GM03348 (cell line): ENCODE data around the gene TBC1D5.
A peak's percentile ranks its signal among the peaks of the same experiment; 100 is the strongest.

ENCODE experiments used
- DNase-seq: peaks from one replicate; pipeline ENCODE4 v3.0.0; 2012; ENCODE audit warnings: low spot score

TBC1D5 gene

DNA sequence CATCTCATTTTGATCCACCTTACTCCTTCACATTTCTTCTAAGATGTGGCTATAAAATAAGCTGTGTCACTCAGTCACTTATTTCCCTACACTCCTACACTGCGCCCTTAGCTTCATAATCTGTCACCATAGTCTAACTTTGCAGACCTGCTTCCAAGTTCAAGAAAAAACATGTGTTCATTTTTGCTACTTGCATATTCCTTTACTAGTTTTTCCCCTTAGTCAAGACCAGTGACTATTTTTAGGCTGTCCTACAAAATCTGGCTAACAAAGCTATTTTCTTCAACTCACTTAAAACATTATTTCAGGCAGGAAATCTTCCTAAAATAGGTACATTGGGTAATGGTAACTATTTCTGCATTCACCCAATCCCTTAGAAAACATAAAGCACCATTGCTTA, 272.5 kb downstream of the TBC1D5 start:
- no peak for DNase-seq

DNA sequence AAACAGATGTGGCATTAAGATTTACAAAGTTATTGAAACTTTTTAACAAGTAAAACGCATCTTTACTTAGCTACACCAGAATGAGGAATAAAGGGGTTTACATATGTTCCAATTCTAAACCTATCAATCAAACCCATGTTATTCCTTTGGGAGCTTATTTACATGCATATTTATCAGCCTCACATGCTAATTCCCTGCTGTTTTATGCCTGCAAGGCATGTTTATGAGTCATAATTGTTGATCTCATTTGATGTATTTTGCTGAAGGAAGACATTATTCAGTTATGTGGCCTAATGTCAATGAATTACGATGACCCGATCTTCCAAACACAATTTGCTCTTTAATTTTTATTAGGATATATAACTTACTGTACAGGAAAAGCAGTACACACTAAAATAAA, 272.9 kb downstream of the TBC1D5 start:
- DNase-seq: peak; percentile 5

DNA sequence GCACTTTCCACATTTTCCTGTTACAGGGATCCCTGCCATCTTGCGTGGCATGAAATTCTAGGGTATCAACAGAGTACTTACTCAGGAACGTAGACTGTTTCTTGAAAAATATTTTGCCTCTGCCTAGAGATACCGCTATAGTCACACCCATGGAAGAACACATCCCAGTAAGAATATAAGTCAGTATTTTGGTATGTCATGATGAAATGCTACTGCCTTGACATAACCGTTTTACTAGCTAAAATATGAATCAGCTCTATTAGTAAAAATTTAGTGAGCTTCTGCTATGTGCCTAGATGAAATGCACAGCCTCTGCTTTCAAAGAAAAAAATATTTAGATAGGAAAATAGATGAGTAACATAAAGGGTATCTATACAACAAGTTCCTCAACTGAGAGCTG, 276.4 kb downstream of the TBC1D5 start:
- no peak for DNase-seq

DNA sequence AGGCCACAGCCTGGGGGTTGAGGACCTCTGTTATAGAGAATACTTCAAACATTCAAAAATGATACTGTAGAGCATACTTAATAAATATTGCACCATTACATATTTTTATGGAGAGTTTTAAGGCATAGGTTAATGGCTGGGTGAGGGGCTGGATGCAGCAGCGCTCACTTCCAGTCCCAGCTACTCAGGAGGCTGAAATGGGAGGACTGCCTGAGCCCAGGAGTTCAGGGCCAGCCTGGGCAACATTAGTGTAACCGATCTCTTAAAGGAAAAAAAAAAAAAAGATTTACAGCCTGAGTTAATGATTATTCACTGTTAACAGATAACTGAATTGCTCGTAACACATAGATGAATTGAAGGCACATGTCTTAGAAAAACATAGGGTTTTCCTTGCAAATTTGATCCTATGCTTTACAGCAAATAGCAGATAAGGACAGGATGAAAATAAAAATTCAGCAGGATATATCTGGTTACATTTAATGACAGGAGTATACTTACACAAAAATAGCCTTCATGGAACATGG, 282.9 kb downstream of the TBC1D5 start:
- DNase-seq: no peak

- DNase-seq: no peak
Measured at GRCh38 chr3:17456650-17457049, 285.8 kb downstream of the TBC1D5 start.

DNA sequence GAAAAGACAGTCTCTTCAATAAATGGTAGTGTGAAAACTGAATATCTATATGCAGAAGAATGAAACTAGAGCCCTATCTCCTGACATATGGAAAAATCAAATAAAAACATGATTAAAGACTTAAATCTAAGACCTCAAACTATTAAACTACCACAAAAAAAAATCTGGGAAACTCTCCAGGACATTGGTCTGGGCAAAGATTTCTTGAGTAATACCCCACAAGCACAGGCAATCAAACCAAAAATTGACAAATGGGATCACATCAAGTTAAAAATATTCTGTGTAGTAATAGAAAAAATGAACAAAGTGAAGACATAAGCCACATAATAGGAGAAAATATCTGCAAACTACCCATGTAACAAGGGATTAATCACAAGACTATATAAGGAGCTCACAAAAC, 286.4 kb downstream of the TBC1D5 start:
- no peak for DNase-seq

- DNase-seq: no peak
Measured at GRCh38 chr3:17444865-17445264, 297.6 kb downstream of the TBC1D5 start.

GRCh38 chr3:17443142-17443541, 299.3 kb downstream of the TBC1D5 start:
- DNase-seq: no peak

GRCh38 chr3:17442332-17443049, 299.9 kb downstream of the TBC1D5 start:
- DNase-seq: no peak

- no peak for DNase-seq
Measured at GRCh38 chr3:17433876-17434275, 308.6 kb downstream of the TBC1D5 start.

DNA sequence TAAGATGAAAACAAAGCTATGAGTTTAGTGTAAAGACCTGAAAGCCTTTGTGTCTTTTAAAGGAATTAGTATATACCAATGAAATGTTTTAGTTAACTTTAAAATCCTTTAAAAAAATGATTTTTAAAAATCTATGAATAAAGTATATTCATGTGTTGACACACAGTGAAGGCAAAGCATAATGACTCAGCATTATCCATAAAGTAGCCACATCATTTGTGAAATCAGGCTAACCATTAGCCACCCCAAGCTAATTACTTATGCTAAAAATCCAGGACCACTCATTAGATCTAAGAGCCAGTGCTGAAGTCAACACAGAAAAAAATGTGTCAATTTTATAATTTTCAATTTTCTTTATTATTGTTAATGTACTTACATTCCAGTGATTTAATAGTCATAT, 310.2 kb downstream of the TBC1D5 start:
- DNase-seq: peak; percentile 22

GRCh38 chr3:17431484-17432045, 310.9 kb downstream of the TBC1D5 start:
- peak; percentile 28 for DNase-seq

GRCh38 chr3:17431004-17431403, 311.4 kb downstream of the TBC1D5 start:
- peak; percentile 35 for DNase-seq

GRCh38 chr3:17430582-17430981, 311.8 kb downstream of the TBC1D5 start:
- no peak for DNase-seq

DNA sequence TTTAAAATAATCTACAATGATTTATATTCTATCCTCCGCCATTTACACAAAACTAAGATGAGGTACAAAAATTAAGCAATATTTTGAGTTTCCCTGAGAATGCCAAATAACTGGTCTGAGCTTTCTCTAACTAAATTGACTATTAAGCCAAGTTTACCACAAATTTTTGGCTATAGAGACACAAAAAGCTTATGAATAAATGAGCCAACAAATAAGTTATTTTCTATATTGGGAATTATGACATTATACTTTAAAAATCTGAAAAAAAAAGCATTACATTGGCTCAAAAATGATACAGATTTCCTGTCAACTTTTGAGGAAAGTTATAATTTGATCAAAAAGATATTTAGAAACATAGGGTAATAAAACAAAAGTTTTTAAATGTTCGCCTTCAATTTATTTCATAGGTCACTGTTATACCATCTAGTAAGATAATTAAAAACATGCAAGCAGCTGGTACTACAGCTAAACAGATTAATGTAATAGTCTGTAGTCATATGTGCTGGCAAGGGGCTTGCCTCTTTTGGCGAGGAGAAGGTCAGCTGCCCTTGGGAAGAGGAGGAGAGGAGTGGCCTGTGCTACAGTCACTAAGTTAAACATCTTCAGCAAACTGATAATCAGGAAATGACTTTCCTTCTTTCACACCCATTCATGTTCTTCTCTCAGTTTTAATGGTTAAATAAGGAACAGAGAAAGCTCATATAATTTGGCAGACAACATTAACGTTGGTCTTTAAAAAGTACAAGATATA, 318.5 kb downstream of the TBC1D5 start:
- DNase-seq: peak; percentile 29

DNA sequence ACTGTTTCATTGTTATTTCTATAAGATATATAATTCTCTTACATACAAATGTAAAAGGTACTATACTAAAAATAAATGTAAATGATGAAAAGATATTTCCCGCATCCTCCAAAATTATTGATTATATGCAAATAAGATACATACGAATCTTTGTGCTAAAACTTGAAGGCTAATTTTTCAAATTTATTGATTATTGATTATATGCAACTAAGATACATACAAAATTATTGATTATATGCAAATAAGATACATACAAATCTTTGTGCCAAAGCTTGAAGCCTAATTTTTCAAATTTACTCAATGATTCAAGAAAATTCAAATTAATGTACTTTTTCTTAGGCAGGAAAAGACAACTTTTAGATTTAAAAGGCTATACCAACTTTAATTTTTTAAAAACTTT, 319.8 kb downstream of the TBC1D5 start:
- no peak for DNase-seq

DNA sequence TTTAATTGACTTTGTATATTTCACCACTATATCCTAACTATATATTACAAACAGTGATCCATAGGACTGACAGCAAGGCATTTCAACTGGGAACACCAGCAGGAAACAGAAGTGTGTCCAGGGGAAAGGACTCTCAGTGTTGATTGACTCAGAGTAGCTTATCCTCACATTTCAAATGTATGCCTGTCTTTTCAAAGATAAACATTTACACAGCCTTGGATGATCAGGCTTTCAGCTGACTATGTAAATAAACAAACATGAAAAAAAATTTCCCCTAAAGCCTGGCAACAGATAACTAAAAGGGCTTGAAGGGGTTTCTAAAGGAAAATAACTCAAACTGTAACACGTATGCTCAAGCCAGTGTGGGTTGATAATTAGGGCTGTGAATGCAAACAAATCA, 321.8 kb downstream of the TBC1D5 start:
- no peak for DNase-seq

- peak; percentile 49 for DNase-seq
Measured at GRCh38 chr3:17412950-17413530, 329.4 kb downstream of the TBC1D5 start.

- no peak for DNase-seq
Measured at GRCh38 chr3:17411157-17411877, 331.1 kb downstream of the TBC1D5 start.

GRCh38 chr3:17407576-17407975, 334.9 kb downstream of the TBC1D5 start:
- DNase-seq: peak; percentile 29

- no peak for DNase-seq
Measured at GRCh38 chr3:17404548-17404947, 337.9 kb downstream of the TBC1D5 start.

DNA sequence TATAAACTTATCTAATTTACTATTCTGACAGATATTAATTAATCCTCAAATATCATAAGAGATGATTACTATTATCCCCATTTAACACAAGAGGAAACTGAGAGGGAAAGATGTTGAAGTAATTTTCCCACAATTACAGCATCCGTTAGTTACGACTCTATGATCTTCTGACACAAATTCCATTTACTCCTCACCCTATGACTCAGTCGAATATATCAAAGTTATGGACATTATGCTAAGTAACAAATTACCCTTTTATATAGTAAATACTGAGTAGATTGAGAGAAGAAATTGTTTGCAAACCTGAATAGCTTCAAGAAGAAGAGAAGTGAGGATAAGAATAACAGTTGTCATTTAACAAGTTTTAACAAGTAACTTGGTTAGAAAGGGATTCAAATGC, 340.0 kb downstream of the TBC1D5 start:
- no peak for DNase-seq
